Stimulated activated CD8-positive, alpha-beta memory T cell treated with anti-CD3 and anti-CD28 coated beads, Interleukin-15, amount 100 ng/mL, for 48 hours (primary cell): Measurements from ENCODE around the gene PROSER1.
"Not testable (repeated sequence)": the region's sequence is repeated elsewhere in the genome, so short reads cannot be mapped to it uniquely, and the experiment has no call there.

ENCODE experiments used
- DNase-seq, 2 donors: peaks; one replicate each; pipeline ENCODE4 v3.0.0-alpha.2; 2020; ENCODE audit warnings: low read depth in 2 of 2

PROSER1 gene

DNA sequence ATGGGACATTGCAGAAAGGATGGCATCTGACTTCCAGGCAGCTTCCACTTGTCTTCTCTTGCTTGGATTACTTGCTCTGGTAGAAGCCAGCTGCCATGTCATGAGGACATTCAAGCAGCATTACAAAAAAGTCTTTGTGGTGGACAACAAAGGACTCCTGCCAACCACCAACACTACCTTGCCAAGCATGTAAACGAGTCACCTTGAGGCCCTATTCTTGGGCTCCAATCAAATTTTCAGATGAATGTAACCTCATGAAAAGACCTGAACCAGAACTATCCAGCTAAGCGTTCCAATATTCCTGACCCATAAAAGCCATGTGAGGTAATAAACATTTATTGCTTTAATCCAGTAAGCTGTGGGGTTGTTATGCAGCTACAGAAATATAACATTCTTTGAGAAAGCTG lies 12.5 kb downstream of the PROSER1 start:
- no peak for DNase-seq

DNA sequence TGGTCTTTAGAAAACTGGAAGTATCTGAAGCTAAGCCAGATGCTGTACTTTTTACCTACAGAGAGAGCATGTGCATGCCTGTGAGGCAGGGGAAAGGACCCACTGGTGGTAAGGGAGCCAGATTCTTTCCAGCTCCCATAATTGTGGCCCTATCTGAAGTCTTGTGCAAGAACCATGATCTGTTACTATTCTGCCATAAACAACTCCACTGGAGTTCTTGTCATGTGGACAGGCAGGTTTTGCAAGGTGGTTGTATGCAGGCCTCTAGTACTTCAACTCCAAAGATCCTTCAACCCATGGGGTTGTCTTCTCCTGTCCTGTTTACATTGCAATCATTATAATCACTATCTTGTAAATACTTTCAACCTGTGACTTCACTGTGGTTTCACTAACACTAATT lies 14.1 kb downstream of the PROSER1 start:
- DNase-seq: no peak

DNA sequence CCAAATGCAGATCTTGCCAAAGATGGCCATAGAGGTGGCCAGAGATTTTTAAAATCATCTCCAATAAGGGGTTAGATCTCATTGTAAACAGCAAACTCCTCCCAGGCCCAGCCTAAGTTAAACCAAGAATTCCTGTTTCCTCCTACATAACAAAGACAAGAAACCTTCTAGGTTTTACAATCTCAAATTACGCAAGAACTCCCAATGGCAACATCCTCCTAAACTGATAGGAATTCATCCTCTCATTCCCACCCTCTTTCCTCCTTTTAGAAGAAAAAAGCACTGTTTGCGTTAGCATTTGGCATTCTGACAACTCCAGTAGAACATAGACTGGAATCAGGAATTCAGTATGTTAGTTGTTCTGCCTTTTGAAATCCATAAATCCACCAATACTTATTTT lies 14.6 kb downstream of the PROSER1 start:
- no peak for DNase-seq

DNA sequence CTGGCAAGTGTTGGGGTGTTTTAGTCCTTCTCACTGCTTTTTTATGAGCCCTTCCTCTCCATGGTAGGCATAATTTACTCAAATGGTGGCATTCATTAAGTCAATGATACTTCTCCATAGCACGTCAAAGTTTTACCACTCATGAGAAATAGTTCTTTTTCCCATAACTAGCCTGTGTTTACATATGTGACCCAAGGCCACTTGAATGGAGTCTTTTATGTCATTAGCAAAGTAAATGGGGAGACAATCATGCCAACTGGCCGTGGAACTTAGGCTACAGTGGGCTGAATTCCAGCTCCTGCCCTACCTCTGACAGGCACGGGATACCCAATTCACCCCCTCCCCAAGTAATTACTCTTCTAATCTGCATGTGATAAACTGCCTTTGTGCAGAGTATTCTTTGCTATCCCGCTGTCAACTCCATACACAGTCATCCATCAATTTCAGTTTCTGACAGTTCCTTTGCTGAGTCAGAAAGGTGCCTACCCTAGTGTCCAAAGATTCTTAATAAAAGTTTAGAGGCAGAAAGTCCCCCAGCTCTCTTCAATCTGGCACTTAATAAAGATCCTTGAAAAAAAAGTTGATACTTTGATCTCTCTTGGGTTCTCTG lies 16.9 kb downstream of the PROSER1 start:
- DNase-seq: no peak

DNA sequence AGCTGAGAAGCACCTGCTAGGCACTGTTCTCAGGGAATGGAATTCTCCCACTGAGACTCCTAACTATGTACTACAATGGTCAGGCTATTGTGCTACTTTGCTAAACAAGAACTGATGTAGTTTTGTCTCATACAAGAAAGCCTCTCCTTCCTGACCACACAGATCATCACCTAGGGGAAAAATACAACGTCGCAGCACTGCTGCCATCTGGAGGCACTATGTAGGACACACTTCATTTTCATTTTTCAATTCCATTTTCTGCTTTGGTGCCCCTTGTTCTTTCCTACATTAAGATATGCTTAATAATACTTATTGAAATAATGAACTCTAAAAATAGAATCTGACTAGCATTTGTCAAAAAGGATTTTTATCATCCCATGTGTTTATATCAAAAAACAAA lies 21.1 kb downstream of the PROSER1 start:
- no peak for DNase-seq

DNA sequence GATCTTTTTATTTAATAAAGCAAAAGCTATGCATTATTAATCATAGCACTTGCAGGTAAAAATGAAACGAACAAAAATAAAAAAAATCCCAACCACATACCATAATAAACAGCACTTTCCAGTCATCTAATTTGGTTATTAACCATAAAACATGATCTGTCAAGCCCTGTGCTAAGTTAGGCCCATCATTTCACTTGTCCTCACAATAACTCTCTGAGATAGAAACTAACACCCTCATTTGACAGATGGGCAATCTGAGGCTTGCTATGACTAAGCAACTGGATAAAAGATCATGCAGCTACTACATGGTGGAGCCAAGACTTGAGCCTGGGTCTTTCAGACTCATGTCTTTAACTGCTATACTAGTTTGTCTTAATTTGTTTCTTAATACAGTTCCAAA lies 21.8 kb downstream of the PROSER1 start:
- DNase-seq: no peak

DNA sequence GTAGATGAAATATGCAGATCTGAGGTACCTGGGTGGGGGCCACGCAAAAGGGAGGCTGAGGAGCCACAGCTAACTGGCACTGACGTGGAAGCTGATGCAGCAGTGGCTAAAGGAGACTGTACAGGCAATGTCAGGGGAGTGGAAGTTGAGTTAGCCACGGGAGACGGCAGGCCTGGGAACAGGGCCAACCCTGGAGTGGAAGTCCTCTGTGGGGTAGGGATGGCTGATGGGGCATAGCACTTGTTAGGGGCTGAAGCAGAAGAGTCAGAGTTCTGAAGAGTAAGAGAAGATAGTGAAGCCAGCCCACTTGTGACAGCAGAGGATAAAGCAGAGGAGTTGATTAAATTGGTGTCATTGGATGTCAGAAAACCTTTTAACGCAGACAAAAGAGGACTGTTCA lies 24.4 kb downstream of the PROSER1 start:
- DNase-seq: no peak

DNA sequence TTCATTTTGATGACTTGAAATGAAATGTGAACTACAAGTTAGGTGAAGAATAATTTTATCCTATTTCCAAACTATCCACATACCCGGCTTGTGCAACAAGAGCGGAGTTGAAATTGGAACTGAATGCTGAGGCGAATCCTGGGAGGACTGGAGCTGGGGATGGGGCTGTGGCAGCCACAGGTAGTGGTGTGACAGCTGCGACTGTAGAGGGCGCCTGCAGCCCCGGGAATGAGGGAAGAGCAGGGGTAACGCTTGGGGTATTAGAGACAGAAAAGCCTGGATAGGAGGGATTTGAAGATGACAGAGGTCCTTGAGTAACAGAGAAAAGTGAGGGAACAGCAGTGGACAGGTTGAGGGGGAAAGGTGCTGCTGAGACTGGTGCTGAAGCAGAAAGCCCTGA lies 25.3 kb downstream of the PROSER1 start:
- no peak for DNase-seq

DNA sequence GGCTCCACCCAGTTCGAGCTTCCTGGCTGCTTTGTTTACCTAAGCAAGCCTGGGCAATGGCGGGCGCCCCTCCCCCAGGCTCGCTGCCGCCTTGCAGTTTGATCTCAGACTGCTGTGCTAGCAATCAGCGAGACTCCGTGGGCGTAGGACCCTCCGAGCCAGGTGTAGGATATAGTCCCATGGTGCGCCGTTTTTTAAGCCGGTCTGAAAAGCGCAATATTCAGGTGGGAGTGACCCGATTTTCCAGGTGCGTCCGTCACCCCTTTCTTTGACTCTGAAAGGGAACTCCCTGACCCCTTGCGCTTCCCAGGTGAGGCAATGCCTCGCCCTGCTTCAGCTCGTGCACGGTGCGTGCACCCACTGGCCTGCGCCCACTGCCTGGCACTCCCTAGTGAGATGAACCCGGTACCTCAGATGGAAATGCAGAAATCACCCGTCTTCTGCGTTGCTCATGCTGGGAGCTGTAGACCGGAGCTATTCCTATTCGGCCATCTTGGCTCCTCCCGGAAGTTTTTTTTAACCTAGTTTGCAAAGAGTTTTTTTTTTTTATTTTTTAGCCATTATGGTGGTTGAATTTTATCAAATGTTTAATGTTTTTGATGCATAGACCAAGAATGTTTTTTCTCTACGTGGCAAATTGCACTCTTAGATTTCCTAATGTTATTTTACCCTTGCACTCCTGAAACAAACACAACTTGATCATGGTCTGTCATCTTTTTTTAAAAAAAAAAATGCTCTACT lies 31.3 kb downstream of the PROSER1 start:
- not testable (repeated sequence) for DNase-seq

DNA sequence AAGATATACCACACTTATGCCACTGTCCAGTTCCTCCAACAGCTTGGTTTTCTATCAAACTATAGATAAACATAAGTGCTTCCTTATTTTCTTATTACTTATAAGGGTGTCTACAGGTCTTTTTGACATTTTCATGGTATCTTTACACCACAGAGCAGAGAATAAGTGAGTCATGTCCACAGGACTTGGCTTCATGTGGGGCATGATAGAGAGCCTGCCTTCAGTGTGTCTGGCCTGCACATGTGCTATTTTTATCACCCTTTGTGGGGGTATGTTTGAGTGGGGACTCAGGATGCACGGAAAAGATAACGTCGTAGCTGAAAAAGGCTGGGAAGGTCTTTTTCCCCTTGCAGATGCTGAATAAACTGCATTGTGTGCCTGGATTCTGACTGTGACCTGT lies 39.1 kb downstream of the PROSER1 start:
- DNase-seq: no peak

DNA sequence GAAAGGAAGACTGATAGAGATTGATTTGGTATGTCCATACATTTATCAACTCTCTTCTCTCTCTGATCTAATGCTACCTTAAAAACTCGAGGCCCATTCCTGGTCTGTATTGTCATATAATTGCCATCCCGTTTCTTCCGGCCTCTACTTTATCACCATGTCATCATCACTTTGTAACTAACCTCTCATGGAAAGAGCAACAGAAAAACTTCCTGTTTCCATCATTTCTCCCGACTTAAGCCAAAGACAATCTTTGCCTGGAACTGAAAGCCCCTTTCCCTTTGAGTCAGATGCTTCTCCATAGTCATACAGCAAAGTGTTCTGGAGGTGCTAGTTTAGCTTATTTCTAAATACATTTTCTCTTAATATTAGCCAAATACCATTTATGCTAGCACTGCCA lies 44.5 kb downstream of the PROSER1 start:
- DNase-seq: no peak

DNA sequence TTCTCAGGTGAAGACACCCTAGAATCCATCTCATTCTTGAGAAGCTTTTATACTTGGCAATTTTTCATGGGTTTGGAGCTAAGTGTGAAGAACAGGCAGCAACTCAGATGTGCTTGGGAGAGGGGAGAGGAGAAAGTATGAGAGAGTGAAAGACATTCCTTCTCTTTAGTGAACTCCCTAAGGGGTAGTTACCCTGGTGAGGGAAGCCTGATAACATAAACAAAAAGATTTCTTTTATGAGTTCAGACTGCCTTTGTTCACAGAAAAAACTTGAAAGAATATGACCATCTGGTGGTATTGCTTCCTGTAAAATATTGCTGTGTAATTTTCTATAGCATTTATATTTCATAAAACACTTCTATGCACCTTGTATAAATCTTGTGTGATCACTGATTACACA lies 47.2 kb downstream of the PROSER1 start, which contains the start of gene STOML3:
TSS of gene STOML3 (minus strand) at position 139 of the 400 bp plus-strand sequence. CDS start at position 29, 110 bp downstream.
- DNase-seq: no peak

DNA sequence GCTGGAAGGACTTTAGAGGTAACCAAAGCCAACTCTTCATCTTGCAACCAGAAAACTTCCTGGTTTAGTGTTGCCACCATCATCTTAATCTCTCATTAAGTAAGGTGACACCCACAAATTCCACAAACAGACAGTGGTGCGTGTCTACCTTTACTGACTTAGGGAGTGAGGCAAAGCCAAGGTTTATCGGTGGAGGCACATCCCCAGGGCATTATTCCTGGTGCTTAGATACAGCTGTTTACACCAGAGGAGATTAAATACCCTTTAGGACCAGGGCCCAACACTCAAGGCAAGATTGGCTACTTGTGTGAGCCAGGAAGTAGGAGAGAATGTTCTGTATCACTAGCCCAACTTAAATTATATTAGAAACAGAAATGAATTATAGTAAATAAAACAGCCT lies 56.8 kb downstream of the PROSER1 start:
- DNase-seq: no peak

DNA sequence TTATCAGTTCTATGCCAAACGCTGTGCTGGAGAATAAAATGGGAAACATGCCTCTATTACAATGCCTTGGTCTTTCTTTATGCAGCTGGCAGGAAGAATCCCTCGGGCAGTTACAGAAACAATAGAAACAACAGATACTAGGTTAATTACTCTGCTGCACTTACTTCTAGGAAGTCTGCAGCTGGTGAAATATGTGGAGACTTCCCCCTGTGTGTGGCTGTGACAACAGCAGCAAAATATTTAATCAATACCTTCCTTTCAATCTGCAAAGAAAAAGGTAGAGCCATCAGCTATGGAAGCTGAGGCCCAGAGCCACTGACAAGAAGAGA lies 57.2 kb downstream of the PROSER1 start:
- DNase-seq: no peak

DNA sequence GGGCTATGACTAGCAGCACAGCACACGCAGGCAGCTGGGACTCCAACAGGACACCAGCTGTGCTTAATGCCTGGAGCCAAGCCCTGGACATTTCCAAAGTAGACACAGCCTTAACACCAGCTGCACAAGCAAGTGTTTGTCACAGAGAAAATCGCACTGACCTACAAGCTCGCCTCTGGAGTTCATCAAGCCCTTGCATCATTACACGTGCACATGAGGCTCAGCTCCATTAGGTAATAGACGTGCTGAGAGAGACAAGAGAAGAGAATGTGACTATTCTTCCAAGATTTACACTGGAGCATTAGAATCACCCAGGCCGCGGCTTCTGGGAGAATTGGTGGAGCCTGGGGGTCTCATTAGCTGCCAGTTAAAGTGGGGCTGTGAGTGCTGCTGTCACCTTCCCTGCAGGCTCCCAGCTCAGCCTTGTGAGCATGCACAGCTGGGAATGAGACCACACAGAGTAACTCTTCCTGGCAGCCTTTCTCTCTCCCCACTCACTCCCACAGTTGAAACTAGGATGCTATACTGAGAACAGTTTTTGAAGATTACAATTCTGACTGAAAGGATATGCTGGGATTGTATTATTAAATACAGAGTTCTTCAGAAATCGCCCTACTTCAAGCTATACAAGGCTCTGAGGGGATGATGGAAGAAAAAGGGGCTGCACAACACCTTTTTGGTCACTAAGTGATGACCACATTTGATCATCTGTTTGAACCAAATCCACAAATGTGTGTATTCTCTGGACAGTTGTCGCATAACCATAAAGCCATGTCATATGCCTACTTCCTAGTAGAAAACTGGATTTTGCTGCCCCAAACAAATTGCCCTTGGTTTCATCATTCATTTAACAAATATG lies 57.8 kb downstream of the PROSER1 start:
- DNase-seq: no peak

DNA sequence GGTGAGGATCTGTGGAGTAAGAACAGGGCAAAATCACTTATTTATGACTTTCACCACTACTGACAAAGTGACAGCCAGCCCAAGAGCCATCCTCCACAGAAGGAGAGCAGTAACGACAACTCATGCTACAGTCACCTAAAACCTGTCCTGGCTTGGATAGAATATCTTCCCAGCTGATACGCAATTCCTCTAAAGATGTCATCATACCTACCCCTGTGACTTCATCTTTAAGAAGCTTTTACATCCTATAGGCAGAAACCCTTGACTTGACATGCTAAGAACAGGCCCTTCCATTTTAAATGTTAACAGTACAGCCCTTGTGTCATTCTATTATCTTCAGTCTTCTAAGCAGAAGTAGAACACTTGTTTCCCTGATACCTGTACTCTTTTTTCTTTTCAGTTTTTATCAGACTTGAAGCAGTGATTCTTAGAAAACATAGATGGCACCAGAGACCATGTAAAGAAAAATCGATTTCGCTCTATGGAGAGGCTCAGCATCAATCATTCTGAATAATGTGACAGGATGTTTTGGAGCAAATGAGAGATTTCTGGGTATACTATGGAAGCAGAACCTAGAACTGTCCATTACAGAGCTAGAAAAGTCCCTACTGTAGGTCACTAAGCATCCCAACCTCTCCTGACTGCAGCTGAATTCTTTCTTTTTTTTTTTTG lies 67.4 kb downstream of the PROSER1 start:
- no peak for DNase-seq

DNA sequence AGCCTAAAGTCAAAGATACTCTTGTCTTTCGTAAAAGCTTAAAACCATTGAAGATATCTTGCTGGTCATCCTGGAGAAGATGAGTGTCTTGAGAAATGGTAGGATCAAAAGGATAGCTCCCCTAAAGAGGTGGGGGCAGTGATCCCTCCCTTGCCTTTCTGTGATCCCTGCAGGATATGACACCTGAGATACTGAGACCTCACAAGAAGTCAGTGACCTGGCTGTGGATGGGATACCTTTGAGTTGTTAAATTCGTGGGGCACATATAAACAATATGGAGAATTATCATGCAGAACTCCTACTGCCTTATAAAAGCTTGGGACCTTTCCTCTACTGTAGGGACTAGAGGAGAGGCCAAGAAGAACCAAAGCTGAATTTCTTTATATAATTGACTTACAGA lies 68.7 kb downstream of the PROSER1 start:
- no peak for DNase-seq

DNA sequence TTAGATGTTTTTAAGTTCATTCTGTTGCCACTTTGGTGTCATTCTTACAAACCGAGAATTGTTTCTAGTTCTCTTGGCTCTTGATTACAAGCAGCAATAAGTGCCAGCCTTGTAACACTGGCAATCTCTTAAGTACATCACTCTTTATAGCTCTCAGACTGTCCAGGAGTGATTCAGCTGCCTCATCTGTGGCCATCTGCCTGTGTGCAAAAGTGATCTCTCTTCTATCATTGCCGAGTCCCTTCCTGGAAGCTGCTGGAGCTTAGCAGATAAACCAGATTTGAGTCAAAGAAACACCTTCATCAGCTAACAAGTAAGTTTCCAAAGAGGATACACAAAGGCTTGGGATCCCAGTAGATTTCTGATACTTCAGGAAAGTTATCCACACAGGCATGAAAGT lies 70.4 kb downstream of the PROSER1 start:
- DNase-seq: no peak

DNA sequence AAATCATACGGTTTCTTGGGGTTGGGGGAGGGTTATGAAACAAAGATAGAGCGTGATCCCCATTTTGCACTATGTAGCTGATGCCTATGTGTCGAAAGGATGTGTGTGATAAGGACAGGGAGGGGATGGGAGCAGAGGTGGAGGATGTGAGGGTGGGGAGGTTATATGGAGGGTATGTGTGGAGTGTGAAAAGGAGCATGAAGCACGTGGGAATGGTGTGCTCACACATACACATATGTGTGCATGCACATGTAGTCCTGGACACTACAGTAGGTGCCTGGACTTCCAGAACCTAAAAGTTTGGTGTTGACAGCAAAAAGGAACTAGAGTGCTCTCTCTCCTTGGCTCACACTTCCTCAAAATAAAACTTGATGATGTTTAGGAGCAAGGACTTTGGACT lies 72.6 kb downstream of the PROSER1 start:
- DNase-seq: no peak

DNA sequence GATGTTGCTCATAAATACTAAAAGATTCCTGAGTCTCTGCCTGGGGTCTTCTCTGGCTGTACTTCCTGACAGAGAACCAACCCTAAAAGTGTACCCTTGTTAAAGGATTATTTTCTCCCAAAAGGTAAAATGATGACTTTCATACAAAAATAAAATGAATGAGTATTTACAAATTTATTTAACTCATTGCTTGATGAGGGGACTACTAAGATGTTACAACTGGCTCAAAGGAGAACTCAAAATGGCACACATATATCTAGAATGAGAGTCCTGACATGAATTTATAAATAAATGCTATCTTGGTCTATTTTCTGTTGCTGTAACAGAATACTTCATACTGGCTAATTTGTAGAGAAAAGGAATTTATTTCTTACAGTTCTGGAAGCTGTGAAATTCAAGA lies 77.7 kb downstream of the PROSER1 start:
- DNase-seq: no peak
